ENCODE measurements around the gene KIAA1755.

KIAA1755 gene

DNA sequence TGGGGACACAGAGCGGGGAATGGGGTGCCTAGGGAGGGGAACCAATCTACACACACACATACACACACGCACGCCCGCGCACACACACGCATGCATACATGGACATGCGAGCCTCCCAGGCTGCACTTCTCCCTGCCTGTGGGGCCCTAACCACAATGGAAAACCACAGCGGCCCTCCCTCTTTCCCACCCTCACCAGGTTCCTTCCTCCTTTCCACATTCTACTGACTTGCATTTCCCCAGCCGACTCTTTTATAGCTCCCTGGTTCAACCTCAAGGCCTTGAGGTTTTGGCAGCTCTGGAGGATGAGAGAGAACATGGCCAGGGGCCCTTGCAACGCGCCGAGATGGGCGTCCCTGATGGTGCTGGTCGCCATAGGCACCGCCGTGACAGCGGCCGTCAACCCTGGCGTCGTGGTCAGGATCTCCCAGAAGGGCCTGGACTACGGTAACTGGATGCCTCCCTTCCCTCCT lies 43.4 kb upstream of the KIAA1755 start, which contains the start of gene BPI:
Gene BPI (plus strand): TSS at position 249 of the 472 bp plus-strand sequence. CDS start 68 bp downstream, at position 317.
- DNase-seq (ENCODE audit: low spot score): no peak
- TF ChIP-seq, protein P1, sequence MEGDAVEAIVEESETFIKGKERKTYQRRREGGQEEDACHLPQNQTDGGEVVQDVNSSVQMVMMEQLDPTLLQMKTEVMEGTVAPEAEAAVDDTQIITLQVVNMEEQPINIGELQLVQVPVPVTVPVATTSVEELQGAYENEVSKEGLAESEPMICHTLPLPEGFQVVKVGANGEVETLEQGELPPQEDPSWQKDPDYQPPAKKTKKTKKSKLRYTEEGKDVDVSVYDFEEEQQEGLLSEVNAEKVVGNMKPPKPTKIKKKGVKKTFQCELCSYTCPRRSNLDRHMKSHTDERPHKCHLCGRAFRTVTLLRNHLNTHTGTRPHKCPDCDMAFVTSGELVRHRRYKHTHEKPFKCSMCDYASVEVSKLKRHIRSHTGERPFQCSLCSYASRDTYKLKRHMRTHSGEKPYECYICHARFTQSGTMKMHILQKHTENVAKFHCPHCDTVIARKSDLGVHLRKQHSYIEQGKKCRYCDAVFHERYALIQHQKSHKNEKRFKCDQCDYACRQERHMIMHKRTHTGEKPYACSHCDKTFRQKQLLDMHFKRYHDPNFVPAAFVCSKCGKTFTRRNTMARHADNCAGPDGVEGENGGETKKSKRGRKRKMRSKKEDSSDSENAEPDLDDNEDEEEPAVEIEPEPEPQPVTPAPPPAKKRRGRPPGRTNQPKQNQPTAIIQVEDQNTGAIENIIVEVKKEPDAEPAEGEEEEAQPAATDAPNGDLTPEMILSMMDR (IDR thresholded peaks at IDR 0.05; ENCODE audit: extremely low read depth, missing control alignments): no peak

- TF ChIP-seq, protein P1 (IDR thresholded peaks at IDR 0.05; ENCODE audit: extremely low read depth, missing control alignments): no peak
- no peak for DNase-seq (ENCODE audit: low spot score)
These were observed 42.3 kb upstream of the KIAA1755 start for GRCh38 chr20:38302786-38303185.

DNA sequence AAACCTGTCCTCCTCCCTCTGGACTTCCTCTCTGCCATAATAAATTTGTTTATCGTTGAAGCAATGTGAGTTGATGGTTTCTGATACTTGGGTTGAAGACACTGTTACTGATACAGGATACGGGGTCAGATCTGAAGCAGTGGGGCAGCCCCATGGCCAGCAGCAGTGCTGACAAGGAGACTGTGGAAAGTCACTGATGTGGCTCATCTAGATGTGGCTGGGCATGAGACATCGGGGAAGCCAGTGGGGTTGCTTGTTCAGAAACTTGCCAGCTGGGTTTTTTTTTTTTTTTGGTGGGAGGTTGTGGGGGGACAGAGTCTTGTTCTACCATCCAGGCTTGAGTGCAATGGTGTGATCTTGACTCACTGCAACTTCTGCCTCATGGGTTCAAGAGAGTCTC lies 40.8 kb upstream of the KIAA1755 start:
- no peak for DNase-seq (ENCODE audit: low spot score)
- TF ChIP-seq, protein P1 (IDR thresholded peaks at IDR 0.05; ENCODE audit: extremely low read depth, missing control alignments): no peak

- no peak for DNase-seq (ENCODE audit: low spot score)
- TF ChIP-seq, protein P1 (IDR thresholded peaks at IDR 0.05; ENCODE audit: extremely low read depth, missing control alignments): no peak
These were observed 39.9 kb upstream of the KIAA1755 start for GRCh38 chr20:38300438-38300837.

DNA sequence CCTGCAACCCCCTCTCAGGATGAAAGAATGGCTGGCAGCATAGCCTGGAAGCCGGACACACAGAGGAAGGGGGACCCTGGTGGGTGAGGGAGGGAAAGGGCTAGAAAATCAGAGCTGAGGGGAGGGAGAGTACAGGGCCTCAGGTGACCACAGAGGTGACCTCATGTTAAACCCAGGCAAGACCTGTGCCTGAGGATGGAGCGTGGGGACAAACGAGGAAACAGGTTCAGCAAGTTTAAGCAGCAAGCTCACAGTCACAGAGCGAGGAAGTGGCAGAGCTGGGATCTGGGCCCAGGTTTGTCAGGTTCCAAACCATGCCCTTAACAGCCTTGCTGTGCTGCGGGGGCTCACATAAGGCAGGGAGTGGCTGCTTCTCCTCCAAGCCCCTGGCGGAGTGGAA lies 39.4 kb upstream of the KIAA1755 start:
- DNase-seq (ENCODE audit: low spot score): no peak
- TF ChIP-seq, protein P1 (IDR thresholded peaks at IDR 0.05; ENCODE audit: extremely low read depth, missing control alignments): no peak

GRCh38 chr20:38298768-38299288 lies 38.3 kb upstream of the KIAA1755 start:
- TF ChIP-seq, protein P1 (IDR thresholded peaks at IDR 0.05; ENCODE audit: extremely low read depth, missing control alignments): no peak
- no peak for DNase-seq (ENCODE audit: low spot score)

DNA sequence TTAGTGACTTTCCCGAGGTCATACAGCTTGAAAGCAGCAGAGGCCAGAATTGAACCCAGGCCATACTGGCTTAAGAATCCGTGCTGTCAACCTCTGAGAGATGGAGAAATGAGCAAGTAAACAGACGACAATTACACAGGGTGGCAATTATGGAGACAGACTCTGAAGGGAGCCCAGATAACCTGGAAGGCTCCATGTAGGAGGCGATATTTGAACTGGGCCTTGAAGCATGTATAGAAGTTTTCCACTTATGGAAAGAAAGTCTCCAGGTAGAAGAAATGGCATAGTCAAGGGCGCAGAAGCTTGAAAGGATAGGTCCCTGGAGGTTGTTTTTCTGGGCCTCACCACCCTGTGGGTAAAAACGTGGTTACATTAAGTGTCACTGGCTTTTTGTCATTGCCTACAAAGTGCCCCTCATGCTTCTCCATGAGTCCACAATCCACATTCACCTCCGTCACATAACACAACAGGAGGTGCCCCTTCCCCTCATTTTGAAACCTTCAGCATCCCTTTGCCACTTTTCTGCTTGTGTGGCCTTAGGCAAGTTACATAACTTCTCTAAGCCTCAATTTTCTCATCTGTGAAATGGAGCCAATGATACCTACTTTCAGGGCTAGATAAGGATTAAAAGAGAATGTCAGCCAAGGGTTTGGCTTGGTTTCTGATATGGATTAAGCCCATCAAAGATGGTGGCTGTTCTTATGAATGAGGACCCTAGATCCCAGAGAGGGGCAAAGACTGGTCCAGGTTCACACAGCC lies 37.6 kb upstream of the KIAA1755 start:
- no peak for DNase-seq (ENCODE audit: low spot score)
- TF ChIP-seq, protein P1 (IDR thresholded peaks at IDR 0.05; ENCODE audit: extremely low read depth, missing control alignments): no peak
